A549 (cell line): ENCODE measurements around the gene DNAJB1. TPM values are rescaled to one million over a fixed set of nuclear protein-coding genes. Genes with fewer than 3 reads are reported as not detected.

Experiments
- ATAC-seq, 2 experiments: fragments of 200-7000 bp in 1 of 2; fragments of >200 bp in 1 of 2; cut with Nextera tagmentation in 1 of 2; cut with Tn5 transposase in 1 of 2; 3 replicates each; pipeline versions ENCODE4 v1.8.0 to v1.9.1; 2018 to 2020; ENCODE audit warnings: mild to moderate bottlenecking in 1 of 2, moderate library complexity in 1 of 2
- CTCF ChIA-PET: fragments of 300-600 bp; sonication (Branson Sonifier 250); formaldehyde crosslinking; extraction: SDS; loops from one replicate; lab custom pipeline; 2021; ENCODE audit warnings: antibody characterized with exemption, inconsistent platforms; lab: Yijun Ruan, JAX
- POLR2A ChIA-PET: fragments of 350-600 bp; formaldehyde crosslinking; extraction: SDS; loops from one replicate; lab custom pipeline; 2021; ENCODE audit warnings: antibody characterized with exemption, inconsistent platforms; lab: Yijun Ruan, JAX
- DNase-seq, 2 experiments: peaks; one replicate each; pipeline versions ENCODE4 v3.0.0 to v3.0.0-alpha.2; 2011 to 2016; ENCODE audit warnings: low read depth in 1 of 2, low spot score in 1 of 2
- FAIRE-seq: peaks from 2 replicates; lab custom pipeline; 2011; peaks lifted over from hg19 to GRCh38; lab: Jason Lieb, UNC
- H3K27ac ChIP-seq, 2 experiments: fragments of >200 bp; sonication (Bioruptor Twin); formaldehyde crosslinking; 3 replicates each; pipeline ENCODE4 v1.5.1; 2016 to 2017
- H3K4me1 ChIP-seq: fragments of >200 bp; sonication (Bioruptor Twin); formaldehyde crosslinking; 3 replicates; pipeline ENCODE4 v1.6.1; 2016
- H3K4me2 ChIP-seq: fragments of >200 bp; sonication (Bioruptor Twin); formaldehyde crosslinking; 3 replicates; pipeline ENCODE4 v1.6.1; 2016
- H3K4me3 ChIP-seq: fragments of >200 bp; sonication (Bioruptor Twin); formaldehyde crosslinking; 3 replicates; pipeline ENCODE4 v1.5.1; 2016
- H3K9me3 ChIP-seq: fragments of >200 bp; sonication (Bioruptor Twin); formaldehyde crosslinking; 3 replicates; pipeline ENCODE4 v1.6.1; 2016
- ATOH8 ChIP-seq: fragments of 250-450 bp; sonication (Bioruptor Pico); IDR thresholded peaks from 2 replicates; pipeline ENCODE4 v1.5.0; 2020; ENCODE audit warnings: low read depth, mild to moderate bottlenecking, moderate library complexity
- BCL3 ChIP-seq: fragments of >200 bp; sonication (Bioruptor Twin); formaldehyde crosslinking; IDR thresholded peaks from 3 replicates; pipeline ENCODE4 v1.6.1; 2016
- BHLHE40 ChIP-seq: IDR thresholded peaks from 2 replicates; pipeline ENCODE4 v1.6.1; 2012; ENCODE audit warnings: low read depth, low read length, inconsistent platforms
- CBX8 ChIP-seq: fragments of 200-600 bp; sonication (generic); IDR thresholded peaks from 2 replicates; pipeline ENCODE4 v1.6.1; 2016
- CHD2 ChIP-seq: fragments of 150-350 bp; IDR thresholded peaks from 2 replicates; pipeline ENCODE4 v1.6.1; 2014; ENCODE audit warnings: low read length; ENCODE audit not compliant: partially characterized antibody
- CHD4 ChIP-seq: fragments of 200-600 bp; sonication (generic); IDR thresholded peaks from 2 replicates; pipeline ENCODE4 v1.6.1; 2016; ENCODE audit warnings: antibody characterized with exemption, mild to moderate bottlenecking, borderline replicate concordance
- CTCF ChIP-seq: fragments of >200 bp; sonication (Bioruptor Twin); formaldehyde crosslinking; IDR thresholded peaks from 3 replicates; pipeline ENCODE4 v1.5.1; 2016
- EHF ChIP-seq: fragments of 250-450 bp; sonication (Bioruptor Pico); IDR thresholded peaks from 2 replicates; pipeline ENCODE4 v1.5.0; 2020; ENCODE audit warnings: mild to moderate bottlenecking
- EP300 ChIP-seq, 2 experiments: fragments of >200 bp; sonication (Bioruptor Twin); formaldehyde crosslinking; IDR thresholded peaks; 2 replicates in 1 of 2; 3 replicates in 1 of 2; pipeline ENCODE4 v1.6.1; 2016 to 2017
- ESRRA ChIP-seq: fragments of 150-350 bp; IDR thresholded peaks from 2 replicates; pipeline ENCODE4 v1.6.1; 2014; ENCODE audit warnings: mild to moderate bottlenecking, low read length, borderline replicate concordance
- FOSL2 ChIP-seq, 2 experiments: fragments of 450-650 bp in 1 of 2; fragments of >200 bp in 1 of 2; sonication (Bioruptor Twin) in 1 of 2; formaldehyde crosslinking; IDR thresholded peaks; 2 replicates each; pipeline versions ENCODE4 v1.5.0 to v1.6.1; 2016 to 2020; ENCODE audit warnings: mild to moderate bottlenecking in 1 of 2, moderate library complexity in 1 of 2
- JUNB ChIP-seq: fragments of >200 bp; sonication (Bioruptor Twin); formaldehyde crosslinking; IDR thresholded peaks from 2 replicates; pipeline ENCODE4 v1.6.1; 2016
- KDM1A ChIP-seq: fragments of 200-600 bp; sonication (generic); IDR thresholded peaks from 2 replicates; pipeline ENCODE4 v1.6.1; 2016; ENCODE audit warnings: low read depth, mild to moderate bottlenecking
- KDM5A ChIP-seq: fragments of 200-600 bp; sonication (generic); IDR thresholded peaks from 2 replicates; pipeline ENCODE4 v1.6.1; 2016; ENCODE audit warnings: antibody characterized with exemption, mild to moderate bottlenecking
- MAFK ChIP-seq: fragments of 450-650 bp; IDR thresholded peaks from 2 replicates; pipeline ENCODE4 v1.6.1; 2014; ENCODE audit not compliant: partially characterized antibody
- MAZ ChIP-seq: fragments of 150-350 bp; IDR thresholded peaks from 2 replicates; pipeline ENCODE4 v1.6.1; 2014; ENCODE audit warnings: antibody characterized with exemption, low read depth, low read length, borderline replicate concordance
- NPAS2 ChIP-seq: fragments of 250-450 bp; sonication (Bioruptor Pico); IDR thresholded peaks from 2 replicates; pipeline ENCODE4 v1.8.0; 2022; ENCODE audit warnings: mild to moderate bottlenecking, moderate library complexity, borderline replicate concordance
- POLR2A ChIP-seq: IDR thresholded peaks from 2 replicates; pipeline ENCODE4 v1.6.1; 2012; ENCODE audit warnings: mild to moderate bottlenecking, low read length
- POLR2AphosphoS2 ChIP-seq: conservative IDR thresholded peaks from 2 replicates; pipeline ENCODE4 v1.6.1; 2012; ENCODE audit warnings: low read length, improper control_type of control experiment, inconsistent platforms
- RARB ChIP-seq: fragments of 250-450 bp; sonication (Bioruptor Pico); IDR thresholded peaks from 2 replicates; pipeline ENCODE4 v1.8.0; 2021; ENCODE audit warnings: mild to moderate bottlenecking, moderate library complexity
- RNF2 ChIP-seq: fragments of 200-600 bp; sonication (generic); IDR thresholded peaks from 2 replicates; pipeline ENCODE4 v1.6.1; 2016; ENCODE audit warnings: low read depth, mild to moderate bottlenecking, antibody characterized with exemption, moderate library complexity, borderline replicate concordance
- SREBF2 ChIP-seq: fragments of 450-650 bp; IDR thresholded peaks from 2 replicates; pipeline ENCODE4 v1.6.1; 2014; ENCODE audit warnings: mild to moderate bottlenecking, moderate library complexity
- TFCP2L1 ChIP-seq: fragments of 250-450 bp; sonication (Bioruptor Pico); IDR thresholded peaks from 2 replicates; pipeline ENCODE4 v1.5.0; 2021; ENCODE audit warnings: mild to moderate bottlenecking
- TP53 ChIP-seq: fragments of 250-450 bp; sonication (Bioruptor Pico); IDR thresholded peaks from 2 replicates; pipeline ENCODE4 v1.5.0; 2021; ENCODE audit warnings: mild to moderate bottlenecking, moderate library complexity
- ZC3H11A ChIP-seq: fragments of 450-650 bp; IDR thresholded peaks from 2 replicates; pipeline ENCODE4 v1.6.1; 2014; ENCODE audit warnings: antibody characterized with exemption, mild to moderate bottlenecking
- ZFP36 ChIP-seq: fragments of 450-650 bp; IDR thresholded peaks from 2 replicates; pipeline ENCODE4 v1.6.1; 2014; ENCODE audit warnings: borderline replicate concordance; ENCODE audit not compliant: partially characterized antibody
- ZNF302 ChIP-seq: fragments of 250-450 bp; sonication (Bioruptor Pico); IDR thresholded peaks from 2 replicates; pipeline ENCODE4 v1.9.0; 2021; ENCODE audit warnings: inconsistent platforms, mild to moderate bottlenecking, moderate library complexity
- ZSCAN20 ChIP-seq: fragments of 250-450 bp; sonication (Bioruptor Pico); IDR thresholded peaks from 2 replicates; pipeline ENCODE4 v1.8.0; 2022; ENCODE audit warnings: mild to moderate bottlenecking, moderate library complexity
- WGBS: methylation state at CpG from one replicate; pipeline ENCODE4 v1.1.6; 2017; ENCODE audit errors: missing lambda C conversion rate; 5-methylcytosine and 5-hydroxymethylcytosine counted together
- polyA plus RNA-seq, 4 experiments: library from polyadenylated mRNA; depleted of rRNA in 3 of 4; stranded (reverse); fragments of >200 nt; fragmentation: RNase III in 1 of 4; extraction: RNeasy Plus Mini Kit Qiagen cat#74134 plus additional on column Dnase treatment in 1 of 4; gene quantifications; 2 replicates in 3 of 4; 3 replicates in 1 of 4; pipeline ENCODE4 v1.2.3, GENCODE V29; 2011 to 2017

DNAJB1 gene
- polyA plus RNA-seq, 2 of the 4 experiments (the other 2 are of a cell fraction) = 124 to 128 TPM

GRCh38 chr19:14562660-14563589 lies 44.7 kb upstream of the DNAJB1 start:
- ChIA-PET CTCF (interaction anchor here (1.3 to 2.4 kb wide), 2 partner anchors 9 to 12 kb away, joined by 3 to 7 read pairs; partner anchors contain the start of gene NDUFB7), POLR2A (no interaction called here)
- TF ChIP-seq SREBF2 = no peak
- Histone ChIP-seq H3K4me3 (no peak overlapping the region), H3K27ac (no peak overlapping the region), H3K4me1 (no peaks in the 10 kb centered on the region), H3K9me3 (no peaks in the 10 kb centered on the region), H3K4me2 (no peak overlapping the region)
- FAIRE-seq (no peak), ATAC-seq (no peak; a peak in 1 of 6 replicates), DNase-seq (no peak)
- 86% methylated on average over 5 of the region's 23 CpGs for whole genome bisulfite sequencing

- CTCF ChIA-PET = interaction anchor here (0.5 to 2.4 kb wide), 5 partner anchors 10 to 1853 kb away, joined by 3 to 7 read pairs (median 3); partner anchors contain the start of gene NDUFB7
Observed at GRCh38 chr19:14561847-14562351, 43.7 kb upstream of the DNAJB1 start.

GRCh38 chr19:14561249-14561648 lies 43.1 kb upstream of the DNAJB1 start:
- no peak overlapping the region for H3K27ac ChIP-seq
- DNase-seq = no peak
- CTCF ChIA-PET = interaction anchor here (1.0 to 1.6 kb wide), 2 partner anchors 13 to 56 kb away, joined by 3 to 7 read pairs; no protein-coding TSS in a partner anchor
- no peak overlapping the region for H3K4me2 ChIP-seq
- WGBS = 86% methylated on average over 1 of the region's 8 CpGs
- FAIRE-seq = no peak
- H3K9me3 ChIP-seq = no peaks in the 10 kb centered on the region
- TF ChIP-seq CTCF (no peak), MAZ (no peak), CBX8 (no peak), ZSCAN20 (CRISPR knock-in tag) (no peak), ATOH8 (no peak), ZC3H11A (no peak), ZNF302 (CRISPR knock-in tag) (no peak), CHD4 (no peak), BCL3 (no peak), KDM5A (no peak), CHD2 (no peak), FOSL2 (IDR thresholded peaks at IDR 0.05) (no peak), FOSL2 (CRISPR knock-in tag; IDR thresholded peaks at IDR 0.05) (no peak), EHF (no peak), MAFK (no peak), EP300 (IDR thresholded peaks at IDR 0.05) (no peak), RARB (CRISPR knock-in tag) (no peak), POLR2A (no peak), ESRRA (no peak), POLR2AphosphoS2 (no peak), ZFP36 (no peak)
- H3K4me3 ChIP-seq = no peak overlapping the region
- no peaks in the 10 kb centered on the region for H3K4me1 ChIP-seq
- POLR2A ChIA-PET = no interaction called here
- ATAC-seq = no peak

More at GRCh38 chr19:14561847-14562351, 43.7 kb upstream of the DNAJB1 start:
- FAIRE-seq (no peak), DNase-seq (no peak), ATAC-seq (no peak)
- Histone ChIP-seq H3K4me3 (no peak overlapping the region), H3K4me1 (no peaks in the 10 kb centered on the region), H3K27ac (no peak overlapping the region), H3K9me3 (no peaks in the 10 kb centered on the region), H3K4me2 (no peak overlapping the region)
- POLR2A ChIA-PET = interaction anchor here (0.6 kb wide), 1 partner anchor 10 kb away, joined by 3 read pairs; the partner anchor contains the start of gene NDUFB7
- WGBS = 74% methylated on average over 11 of the region's 22 CpGs
- TF ChIP-seq NPAS2 (CRISPR knock-in tag) (no peak), ATOH8 (no peak), EHF (no peak), JUNB (no peak), RNF2 (no peak), KDM1A (no peak), TP53 (CRISPR knock-in tag) (no peak), BHLHE40 (no peak), TFCP2L1 (CRISPR knock-in tag) (no peak)
